Posterior vena cava (tissue), 2 donors: ENCODE data around the gene COL24A1. TPM values are rescaled to one million over a fixed set of nuclear protein-coding genes. Genes with fewer than 3 reads are reported as not detected.
"Not testable (repeated sequence)": the region's sequence is repeated elsewhere in the genome, so short reads cannot be mapped to it uniquely, and the experiment has no call there.

Experiments
- DNase-seq: peaks from one replicate; pipeline ENCODE4 v3.0.0-alpha.2; 2020; ENCODE audit warnings: low spot score
- intact Hi-C, 2 donors: fragments of 100-400 bp; cut with DNase I; formaldehyde crosslinking; loops; one replicate each; pipeline versions ENCODE4 v1.14.1 to v1.14.2; 2022 to 2023
- total RNA-seq, 2 donors: library from RNA; stranded (reverse); fragmentation: NEBNext Ultra II Directional; extraction: Animal tissue kit (Norgen Biotek cat#: 25700); gene quantifications; one replicate each; pipeline ENCODE4 v1.2.1, GENCODE V29; 2021
- donor health status: DM: yes; HTN: yes; CAD: no.
- donor health status: DM: yes; HTN: yes; CAD: no.

COL24A1 gene
- total RNA-seq, 2 donors from 2014 or later = 0.19 to 0.38 TPM

DNA sequence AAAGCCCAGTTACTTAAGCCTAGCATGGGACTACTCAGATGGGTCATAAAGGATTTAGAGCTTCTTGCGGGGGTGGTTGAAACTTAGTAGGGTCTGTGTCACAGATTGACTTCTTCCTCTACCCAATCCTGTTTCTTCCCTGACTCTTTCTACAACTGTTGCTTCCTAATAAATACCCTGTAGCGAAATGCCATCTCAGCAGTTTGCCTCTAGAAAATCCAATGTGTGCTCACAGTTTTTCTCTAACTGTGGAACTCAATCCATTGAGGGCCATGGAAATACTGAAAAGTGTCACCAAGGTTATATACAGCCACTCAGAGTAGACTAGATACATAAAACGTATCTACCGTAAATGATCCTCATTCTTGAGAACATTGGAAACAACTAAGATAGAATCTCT, 217.7 kb downstream of the COL24A1 start:
- no peak for DNase-seq
- intact Hi-C loops = no loop called here

DNA sequence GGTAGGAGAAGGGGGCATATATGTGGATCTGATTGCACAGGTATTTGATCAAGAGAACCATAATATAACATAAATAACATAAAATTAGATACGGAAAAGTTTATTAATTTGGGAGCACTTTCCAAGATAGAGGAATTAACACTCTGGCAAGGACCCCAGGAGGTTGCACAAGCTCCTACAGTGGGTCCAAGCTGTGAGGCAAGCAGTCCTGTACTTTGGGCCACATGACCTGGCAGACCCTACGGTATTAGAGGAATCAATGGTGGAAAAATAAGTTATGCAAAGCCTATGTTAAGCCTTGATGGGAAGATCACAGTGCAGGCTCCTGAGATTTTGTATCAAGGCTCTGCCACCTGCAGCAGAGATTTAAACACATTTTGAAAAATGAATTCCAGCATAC, 220.1 kb downstream of the COL24A1 start:
- intact Hi-C loops = no loop called here

DNA sequence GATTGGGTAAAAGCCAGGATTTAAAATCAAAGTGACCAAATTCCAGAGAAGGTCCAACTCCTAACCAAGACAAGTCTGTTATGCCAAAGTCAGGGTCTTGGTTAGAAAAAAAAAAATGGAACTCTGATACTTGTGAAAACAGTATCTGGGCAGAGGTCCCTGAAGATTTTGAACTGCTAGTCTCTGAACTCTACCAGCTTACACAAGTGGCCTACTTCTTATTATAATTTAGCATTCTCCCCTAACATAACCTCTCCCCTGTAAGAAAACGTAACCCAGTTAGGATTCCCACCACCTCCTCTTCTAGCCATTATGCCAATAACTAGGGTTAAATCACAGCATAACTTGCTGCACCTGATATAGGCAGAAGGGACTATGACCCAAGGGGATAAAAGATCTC, 220.5 kb downstream of the COL24A1 start:
- no peak for DNase-seq
- intact Hi-C loops = no loop called here

More for the DNA sequence above, 220.1 kb downstream of the COL24A1 start:
- no peak for DNase-seq

DNA sequence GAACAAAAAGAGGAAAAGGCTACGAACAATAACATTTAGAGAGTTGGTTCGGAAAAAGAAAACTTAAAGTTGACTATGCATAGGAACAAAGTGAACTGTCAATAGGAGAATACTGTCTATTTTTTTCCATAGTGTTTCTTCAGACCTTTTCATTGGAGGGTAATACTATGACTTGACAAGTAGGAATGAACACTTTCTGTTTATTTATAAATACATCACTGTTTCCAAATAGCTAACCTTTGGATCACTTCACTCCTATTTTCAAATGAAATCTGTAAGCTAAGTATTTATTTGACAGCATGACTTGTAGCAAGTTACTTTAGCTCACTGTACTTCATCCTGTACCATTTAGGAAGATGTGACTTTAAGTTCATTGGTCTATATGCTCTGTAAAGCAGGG, 221.3 kb downstream of the COL24A1 start:
- intact Hi-C loops = no loop called here

DNA sequence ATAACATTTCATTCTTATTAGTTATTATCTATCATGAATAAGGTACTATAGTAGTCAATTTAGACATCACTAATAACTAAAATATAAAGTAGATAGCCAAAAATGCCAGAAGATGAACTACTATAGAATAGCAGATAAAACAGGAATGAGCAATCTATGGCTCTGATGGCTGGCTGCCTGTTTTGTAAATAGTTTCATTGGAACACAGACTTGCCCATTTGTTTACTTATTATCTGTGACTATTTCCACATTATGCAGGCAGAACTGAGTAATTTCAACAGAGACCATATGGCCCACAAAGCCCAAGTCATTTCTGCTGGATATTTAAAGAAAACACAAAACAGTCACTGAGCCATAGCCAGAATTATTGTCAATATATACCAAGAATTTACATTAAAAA, 222.1 kb downstream of the COL24A1 start:
- no peak for DNase-seq

More for the DNA sequence above, 221.3 kb downstream of the COL24A1 start:
- no peak for DNase-seq

DNA sequence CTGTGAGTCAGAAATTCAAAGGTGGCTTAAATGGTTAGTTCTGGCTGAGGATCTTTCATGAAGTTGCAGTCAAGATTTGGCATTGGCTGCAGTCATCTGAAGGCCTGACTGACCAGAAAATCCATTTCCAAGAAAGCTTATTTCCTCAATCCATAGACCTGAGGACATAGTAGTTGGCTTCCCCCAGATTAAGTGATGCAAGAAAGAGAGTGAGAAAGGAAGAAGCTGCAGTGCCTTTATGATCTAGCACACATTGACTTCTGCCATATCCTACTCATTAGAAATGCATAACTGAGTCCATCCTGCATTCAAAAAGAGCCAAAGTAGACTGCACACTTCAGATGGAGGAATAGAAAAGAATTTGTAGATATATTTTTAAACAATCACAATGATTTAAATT, 222.6 kb downstream of the COL24A1 start:
- intact Hi-C loops = no loop called here
- no peak for DNase-seq

More for the DNA sequence above, 222.1 kb downstream of the COL24A1 start:
- intact Hi-C loops = no loop called here

DNA sequence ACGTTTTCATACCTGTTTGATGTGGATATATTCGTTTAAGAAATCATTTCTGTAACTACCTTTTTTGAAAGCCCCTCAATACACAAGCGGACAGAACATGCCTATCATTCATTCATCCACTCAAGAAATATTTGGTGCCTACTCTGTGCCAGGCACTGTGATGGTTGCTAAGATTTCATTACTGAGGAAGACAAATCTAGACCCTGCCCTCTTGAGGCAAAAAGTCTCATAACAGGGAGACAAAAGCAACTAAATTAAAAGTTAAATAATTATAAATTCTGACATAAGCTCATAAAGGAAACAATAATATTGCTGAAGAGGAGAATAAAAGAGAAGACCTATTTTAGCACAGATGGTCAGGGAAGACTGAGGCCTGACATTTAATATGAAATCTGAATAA, 244.8 kb downstream of the COL24A1 start:
- no peak for DNase-seq
- intact Hi-C loops = no loop called here

DNA sequence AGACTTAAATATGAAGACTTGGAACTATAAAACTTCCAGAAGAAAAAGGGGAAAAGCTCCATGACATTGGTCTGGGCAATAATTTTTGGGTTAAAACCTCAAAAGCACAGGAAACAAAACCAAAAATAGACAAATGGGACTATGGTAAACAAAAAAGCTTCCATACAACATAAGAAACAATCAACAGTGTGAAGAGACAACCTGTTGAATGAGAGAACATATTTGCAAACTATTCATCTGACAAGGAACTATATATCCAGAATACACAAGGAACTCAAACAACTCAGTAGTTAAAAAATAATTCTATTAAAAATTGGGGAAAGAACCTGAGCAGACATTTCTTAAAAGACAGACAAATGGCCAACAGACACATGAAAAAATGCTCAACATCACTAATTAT, 255.7 kb downstream of the COL24A1 start:
- intact Hi-C loops = no loop called here
- no peak for DNase-seq

DNA sequence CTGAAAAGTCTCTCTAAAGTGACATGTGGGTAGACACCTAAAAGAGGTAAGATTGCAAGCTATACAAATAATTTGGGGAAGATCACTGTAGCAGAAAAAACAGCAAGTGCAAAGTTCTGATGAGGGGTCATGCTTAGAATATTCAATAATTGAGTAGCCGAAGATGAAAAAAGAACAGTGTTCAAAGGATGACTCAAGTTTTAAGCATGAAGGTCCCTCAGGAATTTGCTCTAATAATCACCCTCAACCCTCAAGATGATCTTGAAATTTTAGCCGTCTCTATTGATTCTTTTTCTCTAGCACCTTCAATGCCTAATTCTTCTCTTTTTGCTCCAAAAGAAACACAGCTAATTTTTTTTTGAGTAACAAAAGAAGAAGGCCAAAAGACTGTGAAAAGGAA, 257.7 kb downstream of the COL24A1 start:
- intact Hi-C loops = no loop called here
- no peak for DNase-seq

DNA sequence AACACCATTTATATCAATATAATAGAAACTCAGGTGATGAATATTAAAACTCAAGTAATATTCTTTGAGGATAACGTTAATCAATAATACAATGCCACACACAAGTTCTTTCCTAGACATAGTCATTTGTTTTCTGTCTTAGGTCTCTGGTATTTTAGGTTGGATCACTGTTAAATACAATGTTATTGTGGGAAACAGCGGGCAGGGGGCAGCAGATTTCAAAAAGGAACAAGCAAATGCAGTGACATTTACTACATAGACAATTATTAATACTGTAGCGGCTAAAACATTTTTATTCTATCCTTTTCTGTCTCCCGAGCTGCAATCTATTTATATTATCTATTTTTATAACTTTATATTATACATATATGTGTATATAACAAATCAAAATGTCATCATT, 261.9 kb downstream of the COL24A1 start:
- no peak for DNase-seq
- intact Hi-C loops = no loop called here

DNA sequence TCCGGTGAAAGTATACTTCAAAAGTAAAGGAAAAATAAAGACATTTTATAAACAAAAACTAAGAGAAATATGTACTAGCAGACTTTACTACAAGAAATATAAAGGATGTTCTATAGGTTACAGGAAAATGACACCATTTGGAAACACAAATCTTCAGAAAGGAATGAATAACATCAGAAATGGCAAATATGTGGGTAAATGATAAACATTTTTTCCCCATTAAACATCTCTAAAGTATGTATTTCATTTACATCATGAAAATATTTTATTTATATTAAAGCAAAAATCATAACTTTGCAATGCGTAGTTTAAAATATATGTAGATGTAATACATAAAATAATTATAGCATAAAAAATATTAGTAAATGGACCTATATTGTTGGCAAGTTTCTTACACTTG, 264.2 kb downstream of the COL24A1 start:
- no peak for DNase-seq
- intact Hi-C loops = no loop called here

DNA sequence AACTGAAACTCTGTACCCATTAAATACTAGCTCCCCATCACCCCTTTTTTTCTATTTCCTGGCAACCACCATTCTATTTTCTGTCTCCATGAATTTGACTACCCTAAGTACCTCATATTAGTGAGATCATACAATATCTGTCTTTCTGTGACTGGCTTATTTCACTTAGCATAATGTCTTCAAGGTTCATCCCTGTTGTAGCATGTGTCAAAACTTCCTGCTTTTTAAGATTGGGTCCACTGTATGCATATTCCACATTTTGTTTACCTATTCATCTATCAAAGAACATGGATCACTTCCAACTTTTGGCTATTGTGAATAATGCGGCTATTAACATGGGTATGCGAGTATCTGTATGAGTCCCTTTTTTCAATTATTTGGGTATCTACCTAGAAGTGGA, 266.7 kb downstream of the COL24A1 start:
- intact Hi-C loops = no loop called here

DNA sequence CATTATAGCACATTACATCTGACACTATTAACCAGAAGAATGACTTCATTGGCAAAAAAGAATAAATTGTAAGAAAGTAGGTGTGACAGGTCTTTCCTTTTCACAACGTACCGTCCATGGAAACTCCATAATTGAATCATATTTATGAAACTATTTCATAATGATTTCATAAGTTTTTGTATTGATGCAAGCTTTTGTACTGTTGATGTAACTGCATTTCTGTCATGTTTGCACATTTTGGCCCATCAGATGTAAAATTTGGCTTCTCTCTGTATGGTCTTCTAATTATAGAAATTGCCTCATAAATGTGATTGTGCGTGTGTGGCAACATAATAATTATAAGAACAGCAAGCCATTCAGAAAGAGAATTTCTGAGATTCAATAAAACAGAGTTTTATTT, 267.7 kb downstream of the COL24A1 start:
- DNase-seq = no peak
- intact Hi-C loops = no loop called here

More for the DNA sequence above, 266.7 kb downstream of the COL24A1 start:
- no peak for DNase-seq

DNA sequence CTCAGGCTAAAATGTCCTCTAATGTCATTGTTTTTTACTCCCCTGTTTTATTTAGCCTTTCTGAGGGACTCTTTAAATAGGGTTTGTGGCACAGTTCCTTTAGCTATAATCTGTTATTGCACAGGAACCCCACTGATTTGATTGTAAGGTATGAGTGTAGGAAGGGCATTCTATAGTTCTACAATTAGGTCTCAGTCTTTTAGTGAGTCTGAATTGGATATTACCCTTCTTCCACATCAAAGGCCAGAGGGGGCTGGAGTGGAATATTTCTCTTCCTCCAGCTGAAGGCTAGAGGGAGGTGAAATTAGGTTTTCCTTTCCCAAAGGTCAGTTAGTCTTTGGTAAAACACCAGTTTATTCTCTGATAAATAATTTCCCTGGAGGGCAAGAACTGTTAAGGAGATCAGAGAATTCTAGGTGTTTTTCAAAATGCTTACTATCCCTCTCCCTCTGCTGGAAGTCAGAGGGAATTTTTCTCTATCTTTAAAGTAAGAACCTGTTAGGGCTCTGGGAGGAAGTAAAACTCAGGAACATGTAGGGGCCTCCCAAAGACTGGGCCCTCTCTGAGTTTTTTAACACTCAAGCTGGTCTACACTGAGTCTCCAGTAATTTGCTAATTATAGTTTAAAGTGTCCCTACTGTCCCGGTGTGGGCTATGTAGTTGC, 272.1 kb downstream of the COL24A1 start:
- no peak for DNase-seq
- intact Hi-C loops = no loop called here

DNA sequence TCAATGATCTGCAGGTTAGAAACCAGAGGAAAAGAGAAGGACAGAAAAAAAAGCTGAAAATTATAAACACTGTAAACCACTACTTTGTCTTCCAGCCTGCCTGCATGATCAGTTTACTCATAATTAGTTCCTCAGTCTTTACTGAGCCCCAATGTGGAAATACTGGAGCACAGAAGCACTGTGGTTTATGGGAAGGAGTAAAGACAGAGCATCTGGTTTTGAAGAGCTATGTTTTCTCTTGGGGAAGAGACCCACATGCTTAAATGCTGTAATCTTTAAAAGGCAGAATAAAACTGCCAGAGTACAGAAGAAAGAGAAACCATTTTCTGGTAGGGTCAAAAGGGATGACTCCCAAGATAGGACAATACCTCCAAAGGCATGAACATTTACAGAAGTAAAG, 289.4 kb downstream of the COL24A1 start:
- no peak for DNase-seq
- intact Hi-C loops = no loop called here

DNA sequence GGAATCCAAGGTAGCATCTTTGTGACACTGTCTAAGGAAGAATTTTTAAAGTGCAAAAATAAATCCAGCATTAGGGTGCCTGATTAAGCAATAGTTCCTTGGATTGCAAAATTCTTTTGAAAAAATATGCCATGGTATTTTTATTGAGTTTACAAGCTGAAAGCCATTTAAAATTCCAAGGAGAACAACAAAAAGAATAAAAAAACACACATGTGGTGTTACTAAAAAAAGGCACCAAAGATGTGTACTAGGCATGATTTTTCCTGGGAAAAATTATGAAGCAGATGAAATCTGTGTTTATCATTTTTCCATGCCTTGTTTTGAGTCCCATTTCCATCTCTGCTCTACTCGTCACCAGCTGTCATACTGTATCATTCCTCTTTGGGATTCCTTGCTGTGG, 291.4 kb downstream of the COL24A1 start:
- intact Hi-C loops = no loop called here
- DNase-seq = no peak

DNA sequence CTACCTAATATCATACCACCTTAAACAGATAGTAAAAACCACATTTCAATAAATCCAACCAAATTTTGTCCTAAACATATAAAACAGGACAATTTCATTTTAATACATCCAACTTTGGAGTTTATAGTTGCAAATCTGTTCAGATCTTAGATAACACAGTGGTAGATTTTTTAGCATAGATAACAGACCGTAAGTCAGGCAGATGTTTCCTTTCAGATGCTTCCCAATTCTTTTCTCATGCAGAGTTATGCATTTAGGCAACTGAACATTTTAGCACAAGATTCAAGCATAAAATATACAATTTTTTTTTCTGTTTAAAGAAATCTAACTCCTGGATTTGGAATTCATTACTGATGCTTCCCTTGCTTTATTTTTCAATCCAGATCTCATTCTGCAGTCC, 291.8 kb downstream of the COL24A1 start:
- intact Hi-C loops = no loop called here
- DNase-seq = no peak

DNA sequence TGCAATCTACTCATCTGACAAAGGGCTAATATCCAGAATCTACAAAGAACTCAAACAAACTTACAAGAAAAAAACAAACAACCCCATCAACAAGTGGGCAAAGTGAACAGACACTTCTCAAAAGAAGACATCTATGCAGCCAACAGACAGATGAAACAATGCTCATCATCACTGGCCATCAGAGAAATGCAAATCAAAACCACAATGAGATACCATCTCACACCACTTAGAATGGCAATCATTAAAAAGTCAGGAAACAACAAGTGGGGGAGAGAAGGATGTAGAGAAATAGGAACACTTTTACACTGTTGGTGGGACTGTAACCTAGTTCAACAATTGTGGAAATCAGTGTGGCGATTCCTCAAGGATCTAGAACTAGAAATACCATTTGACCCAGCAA, 292.9 kb downstream of the COL24A1 start:
- DNase-seq, intact Hi-C loops: not testable (repeated sequence)

DNA sequence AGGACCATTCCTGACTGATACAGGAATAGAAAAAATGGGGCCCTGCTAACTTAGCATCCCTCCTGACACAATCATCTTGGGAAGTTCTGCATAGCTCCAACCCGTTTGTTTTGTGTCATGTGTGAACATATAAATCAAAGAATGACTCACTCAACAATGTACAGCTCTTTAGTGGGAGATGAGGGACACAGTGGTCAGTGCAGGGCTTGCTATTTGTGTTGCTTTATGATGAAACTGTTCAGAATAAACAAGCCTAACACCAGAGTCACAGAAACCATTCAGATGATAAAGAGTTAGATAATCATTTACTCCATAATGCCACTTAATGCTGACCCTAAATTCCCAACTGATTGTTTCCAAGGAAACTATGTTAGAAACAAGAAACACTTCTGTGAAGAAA, 294.1 kb downstream of the COL24A1 start:
- intact Hi-C loops = no loop called here
- DNase-seq = no peak

DNA sequence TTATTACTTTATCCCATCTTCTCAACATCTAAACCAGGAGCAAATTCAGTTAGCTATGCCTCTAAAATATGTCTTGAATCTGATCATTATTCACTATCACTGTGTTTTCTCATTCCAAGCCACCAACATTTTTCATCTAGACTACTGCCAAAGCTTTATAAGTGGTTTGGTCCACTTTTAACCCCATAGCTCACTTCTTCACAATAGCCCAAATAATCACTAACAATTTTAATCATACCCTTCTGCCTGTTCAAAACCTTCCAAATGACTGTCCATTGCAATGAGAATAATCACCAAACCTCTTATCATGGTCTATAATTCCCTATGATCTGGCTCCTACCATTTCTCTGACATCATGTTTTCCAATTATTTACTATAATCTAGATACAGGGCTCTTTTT, 298.6 kb downstream of the COL24A1 start:
- no peak for DNase-seq
- intact Hi-C loops = no loop called here

DNA sequence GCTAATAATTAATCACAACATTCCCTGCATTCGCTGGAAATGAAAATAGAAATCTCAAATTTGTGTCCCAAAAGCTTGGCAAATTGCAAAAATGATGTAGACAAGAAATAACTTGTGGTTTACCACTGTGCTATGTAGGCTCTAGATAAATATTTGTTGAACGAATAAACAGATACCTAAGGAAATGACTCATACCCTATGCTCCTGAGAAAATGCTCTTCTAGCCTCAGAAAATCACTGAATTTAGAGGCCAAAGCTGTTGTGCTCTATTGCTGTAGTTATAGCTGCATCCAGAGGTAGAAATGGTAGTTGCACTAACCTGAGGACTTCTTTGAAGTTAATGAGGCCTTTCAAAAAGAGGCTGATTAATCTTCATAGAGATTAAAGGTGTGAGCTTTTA, 306.3 kb downstream of the COL24A1 start:
- no peak for DNase-seq
- intact Hi-C loops = no loop called here

DNA sequence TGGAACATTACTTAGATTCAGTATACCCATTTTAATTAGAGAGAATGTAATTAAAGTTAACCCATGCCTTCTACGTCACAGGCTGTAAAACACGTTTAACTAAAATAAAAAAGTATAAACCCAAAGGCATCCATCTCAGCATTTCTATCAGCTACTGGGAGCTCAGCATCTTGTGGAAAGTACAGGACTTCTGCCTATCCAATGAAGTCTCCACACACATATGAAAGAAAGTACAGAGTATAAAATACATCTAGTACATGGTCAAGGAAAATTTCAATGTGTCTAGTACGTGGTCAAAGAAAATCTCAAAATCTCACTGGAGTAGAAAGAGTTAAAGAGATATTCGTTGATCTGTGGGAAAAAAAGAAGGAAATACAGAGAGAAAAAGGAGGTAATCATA, 306.9 kb downstream of the COL24A1 start:
- intact Hi-C loops = no loop called here
- no peak for DNase-seq
